HCT116 (cell line): Measurements from ENCODE around the gene GGCT. TPM values are rescaled to one million over a fixed set of nuclear protein-coding genes. Genes with fewer than 3 reads are reported as not detected.

ENCODE experiments used
- ATAC-seq: fragments of 200-7000 bp; cut with Tn5 transposase; 2 replicates; pipeline ENCODE4 v1.9.1; 2020; ENCODE audit warnings: mild to moderate bottlenecking, moderate library complexity
- BruUV-seq: library from RNA; stranded (reverse); fragments of 400-500 nt; replicated peaks from 2 replicates; lab custom pipeline; 2021; lab: Mats Ljungman, UMichigan
- CTCF ChIA-PET: fragments of 300-600 bp; sonication (Branson Sonifier 250); formaldehyde crosslinking; loops from one replicate; lab custom pipeline; 2021; ENCODE audit warnings: antibody characterized with exemption; lab: Charles Lee
- POLR2A ChIA-PET: fragments of 300-600, 350-600 bp; sonication (Branson Sonifier 250); formaldehyde crosslinking; loops from one replicate; lab custom pipeline; 2021; ENCODE audit warnings: antibody characterized with exemption; lab: Charles Lee
- RAD21 ChIA-PET, 2 experiments: fragments of 300-600 bp; sonication (Branson Sonifier 250); formaldehyde crosslinking; loops; one replicate each; lab custom pipeline; 2023; ENCODE audit warnings: low total read pairs in 2 of 2; ENCODE audit not compliant: uncharacterized antibody in 2 of 2, unreplicated experiment in 2 of 2, low non-redundant PET in 1 of 2; lab: Charles Lee
- DNase-seq: peaks from one replicate; pipeline ENCODE4 v3.0.0-alpha.2; 2010; ENCODE audit warnings: low read depth, low spot score
- H2AFZ ChIP-seq: fragments of 200-600 bp; shearing (Covaris generic), sonication (generic); 2 replicates; pipeline ENCODE4 v1.6.1; 2017; ENCODE audit warnings: low read depth, mixed run types, mixed read lengths, antibody characterized with exemption, low read length; ENCODE audit not compliant: poor library complexity, severe bottlenecking
- H3K27ac ChIP-seq: 2 replicates; pipeline ENCODE4 v1.5.1; 2012; ENCODE audit warnings: low read depth, low read length
- H3K27me3 ChIP-seq: fragments of 200-600 bp; sonication (generic); 2 replicates; pipeline ENCODE4 v1.6.1; 2016; ENCODE audit warnings: mixed run types, low read length, mixed read lengths; ENCODE audit not compliant: insufficient read depth
- H3K36me3 ChIP-seq, 2 experiments: fragments of 200-500 bp in 1 of 2; fragments of 200-600 bp in 1 of 2; sonication (Bioruptor generic) in 1 of 2; sonication (generic) in 1 of 2; 2 replicates each; pipeline versions ENCODE4 v1.5.1 to v1.6.1; 2014 to 2016; ENCODE audit warnings: low read length in 2 of 2, inconsistent platforms in 1 of 2, mixed read lengths in 1 of 2, mixed run types in 1 of 2; ENCODE audit not compliant: insufficient read depth in 2 of 2, control insufficient read depth in 1 of 2
- H3K4me1 ChIP-seq, 2 experiments: fragments of 200-600 bp in 1 of 2; sonication (generic) in 1 of 2; 2 replicates each; pipeline versions ENCODE4 v1.5.1 to v1.6.1; 2012 to 2017; ENCODE audit warnings: low read length in 2 of 2, inconsistent platforms in 1 of 2, mild to moderate bottlenecking in 1 of 2, mixed read lengths in 1 of 2, mixed run types in 1 of 2, moderate library complexity in 1 of 2; ENCODE audit not compliant: insufficient read depth in 2 of 2, control insufficient read depth in 1 of 2
- H3K4me2 ChIP-seq: fragments of 200-600 bp; sonication (generic); 2 replicates; pipeline ENCODE4 v1.6.1; 2017; ENCODE audit warnings: mixed run types, low read length, mixed read lengths
- H3K4me3 ChIP-seq, 2 experiments: fragments of 200-600 bp in 1 of 2; sonication (generic) in 1 of 2; replicated peaks in 1 of 2; 2 replicates each; pipeline ENCODE4 v1.5.1; 2011 to 2016; ENCODE audit warnings: low read length in 2 of 2, control low read depth in 1 of 2, low read depth in 1 of 2, mild to moderate bottlenecking in 1 of 2, mixed read lengths in 1 of 2, mixed run types in 1 of 2
- H3K79me2 ChIP-seq: fragments of 200-600 bp; sonication (generic); 2 replicates; pipeline ENCODE4 v1.6.1; 2017; ENCODE audit warnings: mild to moderate bottlenecking, mixed run types, low read length, moderate library complexity, mixed read lengths; ENCODE audit not compliant: insufficient read depth
- H3K9ac ChIP-seq: fragments of 200-600 bp; sonication (generic); 2 replicates; pipeline ENCODE4 v1.6.1; 2016; ENCODE audit warnings: low read length, mixed read lengths
- H3K9me2 ChIP-seq: fragments of 200-600 bp; sonication (generic), shearing (Covaris generic); 2 replicates; pipeline ENCODE4 v1.6.1; 2017; ENCODE audit warnings: mixed run types, mild to moderate bottlenecking, moderate library complexity; ENCODE audit not compliant: insufficient read depth
- H3K9me3 ChIP-seq, 2 experiments: fragments of 200-500 bp in 1 of 2; fragments of 200-600 bp in 1 of 2; sonication (Bioruptor generic) in 1 of 2; sonication (generic) in 1 of 2; 2 replicates each; pipeline ENCODE4 v1.6.1; 2014 to 2017; ENCODE audit warnings: low read length in 2 of 2, mixed read lengths in 2 of 2, inconsistent platforms in 1 of 2, low read depth in 1 of 2, mild to moderate bottlenecking in 1 of 2, mixed run types in 1 of 2, moderate library complexity in 1 of 2; ENCODE audit not compliant: control insufficient read depth in 1 of 2, insufficient read depth in 1 of 2
- H4K20me1 ChIP-seq: fragments of 200-600 bp; sonication (generic), shearing (Covaris generic); 2 replicates; pipeline ENCODE4 v1.6.1; 2017; ENCODE audit warnings: mixed run types, mild to moderate bottlenecking, moderate library complexity; ENCODE audit not compliant: insufficient read depth
- CBX3 ChIP-seq: IDR thresholded peaks from 2 replicates; pipeline ENCODE4 v1.6.1; 2012; ENCODE audit warnings: low read depth
- CEBPB ChIP-seq: IDR thresholded peaks from 2 replicates; pipeline ENCODE4 v1.6.1; 2012; ENCODE audit warnings: low read depth
- EGR1 ChIP-seq: IDR thresholded peaks from 2 replicates; pipeline ENCODE4 v1.6.1; 2012; ENCODE audit warnings: low read depth
- ELF1 ChIP-seq: IDR thresholded peaks from 2 replicates; pipeline ENCODE4 v1.6.1; 2012; ENCODE audit warnings: low read depth, borderline replicate concordance
- EZH2 ChIP-seq: fragments of 200-600 bp; sonication (generic); IDR thresholded peaks from 2 replicates; pipeline ENCODE4 v1.6.1; 2017; ENCODE audit warnings: antibody characterized with exemption, mixed run types
- EZH2phosphoT487 ChIP-seq: fragments of 200-600 bp; IDR thresholded peaks from 2 replicates; pipeline ENCODE4 v1.6.1; 2018; ENCODE audit warnings: antibody characterized with exemption, borderline replicate concordance
- FOSL1 ChIP-seq: IDR thresholded peaks from 2 replicates; pipeline ENCODE4 v1.6.1; 2012; ENCODE audit warnings: low read depth
- JUND ChIP-seq: IDR thresholded peaks from 2 replicates; pipeline ENCODE4 v1.6.1; 2012
- POLR2AphosphoS5 ChIP-seq: IDR thresholded peaks from 2 replicates; pipeline ENCODE4 v1.6.1; 2011; ENCODE audit warnings: mild to moderate bottlenecking, low read depth, low read length, moderate library complexity
- RAD21 ChIP-seq: IDR thresholded peaks from 2 replicates; pipeline ENCODE4 v1.6.1; 2012; ENCODE audit warnings: low read depth, mild to moderate bottlenecking
- REST ChIP-seq: IDR thresholded peaks from 2 replicates; pipeline ENCODE4 v1.6.1; 2012; ENCODE audit warnings: low read depth
- SIN3A ChIP-seq: IDR thresholded peaks from 2 replicates; pipeline ENCODE4 v1.6.1; 2012; ENCODE audit warnings: low read depth
- YY1 ChIP-seq: IDR thresholded peaks from 2 replicates; pipeline ENCODE4 v1.6.1; 2011; ENCODE audit warnings: low read length, low read depth, moderate library complexity, mild to moderate bottlenecking; ENCODE audit not compliant: insufficient replicate concordance; ENCODE audit errors: extremely low read depth
- intact Hi-C: fragments of 100-400 bp; cut with micrococcal nuclease; formaldehyde crosslinking; loops from 2 replicates; pipeline ENCODE4 v1.10.0; 2022
- total RNA-seq: library from RNA; stranded (reverse); gene quantifications from one replicate; pipeline ENCODE4 v1.2.1, GENCODE V29; 2021; ENCODE audit not compliant: unreplicated experiment

Gene GGCT
- total RNA-seq, 1 experiment from 2014 or later: 60.6 TPM

DNA sequence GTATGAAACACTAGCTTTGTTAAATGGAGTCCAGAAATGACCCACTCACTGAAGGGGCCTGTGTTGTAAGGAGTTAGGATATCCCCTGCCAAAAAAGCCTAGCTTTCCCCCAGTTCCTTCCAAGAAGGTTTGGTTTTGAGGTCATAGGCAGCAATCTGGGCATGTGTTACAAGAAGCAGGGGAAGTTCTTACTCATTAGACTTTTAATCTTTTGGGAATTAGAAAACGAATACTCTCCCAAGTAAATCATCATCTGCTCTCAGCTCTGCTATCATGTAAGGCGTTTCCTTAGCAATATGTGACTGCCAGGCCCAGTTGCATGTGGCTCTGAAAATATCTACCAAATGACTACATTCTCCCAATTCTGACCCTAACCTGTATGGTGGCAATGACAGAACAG, 29.7 kb downstream of the GGCT start:
- TF ChIP-seq FOSL1 (no peak), POLR2AphosphoS5 (no peak), CEBPB (no peak), REST (no peak), JUND (no peak), EZH2phosphoT487 (no peak), RAD21 (no peak), EZH2 (no peak), ELF1 (no peak), YY1 (no peak), CBX3 (no peak), EGR1 (no peak), SIN3A (no peak)
- ATAC-seq: no peak
- CTCF ChIA-PET: no interaction called here
- H4K20me1 ChIP-seq: no peaks in the 10 kb centered on the region
- peaks cover 5 to 19% of the 10 kb centered on the region in 2 experiments; a peak in 3 of 4 replicates for H3K4me1 ChIP-seq
- no peaks in the 10 kb centered on the region for H3K9me3 ChIP-seq
- H3K36me3 ChIP-seq: no peaks in the 10 kb centered on the region; a peak in 1 of 4 replicates
- H3K9ac ChIP-seq: no peak overlapping the region
- RAD21 ChIA-PET: no interaction called here
- no peak overlapping the region for H3K4me2 ChIP-seq
- no TSS peak for BruUV-seq
- H3K27ac ChIP-seq: no peak overlapping the region
- no peak for DNase-seq
- no peaks in the 10 kb centered on the region for H3K9me2 ChIP-seq
- no peak overlapping the region for H2AFZ ChIP-seq
- POLR2A ChIA-PET: no interaction called here
- no peak overlapping the region for H3K4me3 ChIP-seq
- H3K79me2 ChIP-seq: peaks cover 32% of the 10 kb centered on the region; the same call in 1 of the 2 replicates
- intact Hi-C loops: no loop called here
- H3K27me3 ChIP-seq: no peaks in the 10 kb centered on the region
